Rectal smooth muscle tissue (tissue), 1 donor: ENCODE results near the gene ASTL.

ENCODE experiments used
- H3K27ac ChIP-seq: one replicate; pipeline ENCODE4 v1.7.0; 2013; ENCODE audit warnings: low read depth, low read length, inconsistent platforms
- H3K27me3 ChIP-seq: one replicate; pipeline ENCODE4 v1.7.0; 2013; ENCODE audit warnings: low read length; ENCODE audit not compliant: control insufficient read depth, insufficient read depth
- H3K36me3 ChIP-seq: one replicate; pipeline ENCODE4 v1.7.0; 2013; ENCODE audit warnings: low read length; ENCODE audit not compliant: control insufficient read depth, insufficient read depth
- H3K4me1 ChIP-seq: one replicate; pipeline ENCODE4 v1.7.0; 2013; ENCODE audit warnings: low read length; ENCODE audit not compliant: control insufficient read depth, insufficient read depth
- H3K4me3 ChIP-seq: one replicate; pipeline ENCODE4 v1.7.0; 2013; ENCODE audit warnings: low read length
- H3K9ac ChIP-seq: one replicate; pipeline ENCODE4 v1.7.0; 2013; ENCODE audit warnings: low read length

ASTL gene

DNA sequence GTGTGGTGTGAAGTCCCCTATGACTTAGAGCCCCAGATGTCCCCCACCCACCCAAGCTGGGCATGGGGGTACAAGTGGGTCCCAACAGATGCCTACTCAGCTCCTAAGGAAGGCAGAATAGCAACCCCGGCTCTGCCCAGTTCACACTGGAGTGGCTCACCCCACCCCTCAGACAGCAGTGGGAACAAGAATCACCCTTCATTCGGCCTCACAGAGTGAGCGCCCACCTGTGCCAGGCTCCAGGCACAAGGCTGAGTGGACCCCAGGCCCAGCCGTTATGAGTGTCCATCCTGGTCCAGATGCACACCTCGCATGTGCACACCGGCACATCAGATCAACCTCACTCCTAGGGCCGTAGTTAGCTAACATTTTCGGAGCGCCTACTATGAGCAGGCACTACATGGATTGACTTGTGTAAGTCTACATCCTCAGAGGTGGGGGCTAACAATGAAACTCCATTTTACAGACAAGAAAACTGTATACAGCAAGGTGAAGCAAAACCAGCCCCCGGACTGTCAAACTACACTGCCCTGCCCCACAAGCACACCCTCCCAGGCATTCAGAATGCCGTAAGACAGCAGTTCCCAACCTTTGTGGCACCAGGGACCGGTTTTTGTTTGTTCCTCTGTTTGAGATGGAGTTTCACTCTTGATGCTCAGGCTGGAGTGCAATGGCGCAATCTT is 2.8 kb upstream of the ASTL start:
- no peaks in the 10 kb centered on the region for H3K36me3 ChIP-seq
- no peak overlapping the region for H3K9ac ChIP-seq
- H3K4me3 ChIP-seq, result no peak overlapping the region
- no peak overlapping the region for H3K27ac ChIP-seq
- no peaks in the 10 kb centered on the region for H3K4me1 ChIP-seq
- H3K27me3 ChIP-seq, result no peaks in the 10 kb centered on the region

DNA sequence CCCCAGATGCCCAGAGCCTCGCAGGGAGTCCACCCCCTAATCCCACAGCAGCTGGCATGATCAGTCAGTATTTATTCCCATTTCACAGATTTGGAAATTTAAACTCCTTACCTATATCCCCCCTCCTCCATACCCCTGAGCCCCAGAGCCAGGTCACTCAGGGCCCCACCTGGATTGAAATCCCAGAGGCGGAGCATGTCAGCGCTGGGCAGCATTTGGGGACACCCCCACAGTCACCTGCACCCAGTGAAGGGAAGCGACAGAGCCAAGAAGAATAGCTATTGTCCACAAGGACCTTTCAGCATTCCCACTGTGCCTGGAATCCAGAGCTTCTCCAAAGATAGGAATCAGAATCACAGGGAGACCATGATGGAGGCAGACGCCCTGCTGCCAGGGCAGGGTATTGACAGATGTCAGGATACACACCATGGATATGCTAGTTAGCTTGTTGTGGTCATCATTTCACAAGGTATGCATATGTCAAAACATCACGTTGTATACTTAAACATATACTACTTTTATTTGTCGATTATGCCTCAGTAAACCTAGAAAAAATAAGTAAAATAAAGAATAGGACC is 968 bp upstream of the ASTL start:
- H3K27me3 ChIP-seq, result peaks cover 3% of the 10 kb centered on the region
- H3K4me1 ChIP-seq, result no peaks in the 10 kb centered on the region
- no peaks in the 10 kb centered on the region for H3K36me3 ChIP-seq
- no peak overlapping the region for H3K9ac ChIP-seq
- H3K27ac ChIP-seq, result no peak overlapping the region
- no peak overlapping the region for H3K4me3 ChIP-seq

DNA sequence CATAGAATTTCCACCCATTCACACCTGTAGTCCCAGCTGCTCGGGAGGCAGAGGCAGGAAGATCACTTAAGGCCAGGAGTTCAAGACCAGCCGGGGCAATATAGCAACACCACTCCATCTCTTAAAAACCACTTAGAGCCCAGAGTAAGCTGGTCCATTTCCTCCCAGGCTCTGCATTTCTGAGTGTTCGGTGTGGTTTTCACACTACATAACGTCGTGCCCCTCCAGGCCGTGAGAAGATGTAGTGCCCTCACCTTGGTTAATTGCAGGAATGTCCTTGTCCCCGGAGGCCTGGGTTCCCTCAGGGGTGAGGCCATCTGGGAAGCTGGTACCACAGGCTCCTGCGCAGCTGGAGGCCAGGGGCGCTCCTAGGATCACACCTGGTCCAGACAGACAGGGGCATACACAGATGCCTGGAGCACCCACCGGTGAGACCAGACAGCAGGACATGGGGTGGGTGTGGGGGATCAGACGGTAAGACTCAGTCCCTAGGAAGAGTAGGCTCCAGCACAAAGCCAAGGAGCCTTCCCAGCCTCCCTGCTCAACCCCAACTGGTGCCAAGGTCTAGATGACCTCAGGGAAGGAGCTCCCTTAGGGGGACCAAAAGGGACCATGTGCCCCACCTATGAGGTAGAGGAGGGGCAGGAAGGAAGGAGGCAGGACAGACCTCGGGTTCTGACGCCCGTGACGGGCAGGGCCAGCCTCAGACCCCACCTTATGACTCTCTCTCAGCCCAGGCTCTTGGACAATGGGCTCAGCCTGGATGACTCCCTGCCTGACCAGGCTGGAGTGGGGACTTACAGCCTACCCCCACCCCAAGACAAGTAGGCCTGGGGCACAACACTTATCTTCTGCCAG is 752 bp downstream of the ASTL start:
- Histone ChIP-seq H3K4me1 (no peaks in the 10 kb centered on the region), H3K27ac (no peak overlapping the region), H3K36me3 (no peaks in the 10 kb centered on the region)

DNA sequence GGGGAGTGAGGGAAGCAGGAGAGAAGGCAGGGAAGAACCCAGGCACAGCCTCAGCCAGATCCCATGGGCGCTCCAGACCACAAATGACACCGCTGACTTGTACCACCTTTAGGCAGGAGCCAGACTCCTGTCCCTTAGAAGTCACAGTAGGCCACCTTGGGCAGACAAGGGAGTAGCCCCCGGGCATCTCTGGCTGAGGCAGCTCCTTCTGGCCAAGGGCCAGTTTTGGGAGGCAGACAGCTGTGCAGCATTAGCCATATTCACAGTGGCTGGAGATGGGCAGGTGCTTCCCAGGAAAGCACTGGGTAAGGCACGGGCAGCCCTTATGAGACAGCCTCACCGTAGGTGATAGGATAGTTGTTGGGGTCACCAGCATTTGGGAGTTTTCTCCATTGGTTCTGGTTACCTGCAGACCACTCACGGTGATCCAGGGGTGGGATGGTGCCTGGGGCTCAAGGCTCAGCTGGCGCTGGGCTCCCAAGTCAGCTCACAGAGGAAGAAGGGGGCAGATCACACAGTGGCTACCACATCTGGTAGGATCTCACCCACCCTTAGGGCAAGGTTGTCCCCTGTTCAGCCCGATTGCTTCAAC is 2.1 kb downstream of the ASTL start:
- H3K36me3 ChIP-seq, result no peaks in the 10 kb centered on the region
- H3K27me3 ChIP-seq, result peaks cover 3% of the 10 kb centered on the region
- H3K4me1 ChIP-seq, result no peaks in the 10 kb centered on the region
- H3K27ac ChIP-seq, result no peak overlapping the region
- H3K9ac ChIP-seq, result no peak overlapping the region
- no peak overlapping the region for H3K4me3 ChIP-seq

More for the DNA sequence above, 752 bp downstream of the ASTL start:
- H3K27me3 ChIP-seq, result peaks cover 3% of the 10 kb centered on the region
- no peak overlapping the region for H3K9ac ChIP-seq
- H3K4me3 ChIP-seq, result no peak overlapping the region

DNA sequence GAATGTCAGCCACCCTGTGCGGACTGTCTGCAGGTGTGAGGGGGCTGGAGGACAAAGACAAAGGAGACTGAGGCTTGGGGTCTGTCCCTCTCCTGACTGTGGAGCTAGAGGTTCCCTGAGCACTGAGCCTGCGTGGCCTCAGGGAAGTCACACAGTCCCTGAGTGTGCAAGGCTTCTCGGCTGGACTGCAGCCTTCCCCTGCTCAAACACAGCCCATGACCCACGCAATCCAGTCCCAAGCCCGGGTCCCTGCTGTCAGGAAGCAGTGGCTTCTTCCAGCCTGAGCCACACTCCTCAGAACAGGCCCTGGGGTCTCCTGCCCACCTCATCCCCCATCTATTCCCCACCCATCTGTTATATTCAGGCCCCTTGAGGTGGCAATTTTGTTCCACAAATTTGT is 2.7 kb downstream of the ASTL start:
- Histone ChIP-seq H3K4me1 (no peaks in the 10 kb centered on the region), H3K27ac (no peak overlapping the region), H3K27me3 (peaks cover 3% of the 10 kb centered on the region), H3K36me3 (no peaks in the 10 kb centered on the region), H3K9ac (no peak overlapping the region), H3K4me3 (no peak overlapping the region)

DNA sequence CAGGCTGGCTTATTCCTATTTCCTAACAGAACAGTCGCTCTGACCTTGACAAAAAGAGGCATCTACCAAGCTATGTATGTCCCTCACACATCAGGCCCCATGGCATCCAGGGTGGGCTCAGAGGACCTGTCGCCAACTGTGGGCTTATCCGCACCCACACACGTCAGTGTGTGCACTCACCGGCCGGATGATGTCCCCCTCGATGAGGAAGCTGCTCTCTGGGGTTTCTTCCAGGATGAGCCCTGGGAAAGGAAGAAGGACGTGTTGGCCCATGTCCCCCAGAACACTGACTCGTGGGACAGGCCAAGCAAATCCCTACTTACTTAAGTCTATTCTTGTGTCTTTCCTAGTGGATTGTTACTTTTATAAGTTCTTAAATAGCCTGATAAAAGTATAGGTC is 3.1 kb downstream of the ASTL start:
- H3K4me1 ChIP-seq, result no peaks in the 10 kb centered on the region
- no peak overlapping the region for H3K4me3 ChIP-seq
- H3K9ac ChIP-seq, result no peak overlapping the region
- no peaks in the 10 kb centered on the region for H3K36me3 ChIP-seq
- H3K27ac ChIP-seq, result no peak overlapping the region
- H3K27me3 ChIP-seq, result peaks cover 3% of the 10 kb centered on the region

DNA sequence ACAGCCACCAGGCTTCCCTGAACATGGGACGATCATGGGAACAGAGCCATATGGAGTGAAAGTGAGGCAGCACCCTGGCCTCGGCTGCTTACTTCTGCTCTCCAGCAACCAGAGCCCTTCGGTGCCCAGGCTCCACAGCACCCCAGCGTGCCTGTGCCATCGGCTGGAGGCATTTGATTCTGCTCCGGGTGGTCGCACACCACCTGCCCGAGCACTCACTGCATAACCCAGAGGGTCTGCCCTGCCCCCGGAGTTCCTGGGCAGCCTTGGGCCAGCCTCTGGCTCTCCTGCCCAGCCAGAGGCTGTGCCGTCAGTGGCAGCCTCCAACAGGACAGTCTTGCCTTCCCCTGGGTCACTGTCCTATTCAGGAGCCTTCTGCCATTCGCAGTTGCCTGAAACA is 3.9 kb downstream of the ASTL start:
- Histone ChIP-seq H3K4me1 (no peaks in the 10 kb centered on the region), H3K27ac (no peak overlapping the region), H3K27me3 (peaks cover 3% of the 10 kb centered on the region), H3K4me3 (no peak overlapping the region), H3K36me3 (no peaks in the 10 kb centered on the region), H3K9ac (no peak overlapping the region)

DNA sequence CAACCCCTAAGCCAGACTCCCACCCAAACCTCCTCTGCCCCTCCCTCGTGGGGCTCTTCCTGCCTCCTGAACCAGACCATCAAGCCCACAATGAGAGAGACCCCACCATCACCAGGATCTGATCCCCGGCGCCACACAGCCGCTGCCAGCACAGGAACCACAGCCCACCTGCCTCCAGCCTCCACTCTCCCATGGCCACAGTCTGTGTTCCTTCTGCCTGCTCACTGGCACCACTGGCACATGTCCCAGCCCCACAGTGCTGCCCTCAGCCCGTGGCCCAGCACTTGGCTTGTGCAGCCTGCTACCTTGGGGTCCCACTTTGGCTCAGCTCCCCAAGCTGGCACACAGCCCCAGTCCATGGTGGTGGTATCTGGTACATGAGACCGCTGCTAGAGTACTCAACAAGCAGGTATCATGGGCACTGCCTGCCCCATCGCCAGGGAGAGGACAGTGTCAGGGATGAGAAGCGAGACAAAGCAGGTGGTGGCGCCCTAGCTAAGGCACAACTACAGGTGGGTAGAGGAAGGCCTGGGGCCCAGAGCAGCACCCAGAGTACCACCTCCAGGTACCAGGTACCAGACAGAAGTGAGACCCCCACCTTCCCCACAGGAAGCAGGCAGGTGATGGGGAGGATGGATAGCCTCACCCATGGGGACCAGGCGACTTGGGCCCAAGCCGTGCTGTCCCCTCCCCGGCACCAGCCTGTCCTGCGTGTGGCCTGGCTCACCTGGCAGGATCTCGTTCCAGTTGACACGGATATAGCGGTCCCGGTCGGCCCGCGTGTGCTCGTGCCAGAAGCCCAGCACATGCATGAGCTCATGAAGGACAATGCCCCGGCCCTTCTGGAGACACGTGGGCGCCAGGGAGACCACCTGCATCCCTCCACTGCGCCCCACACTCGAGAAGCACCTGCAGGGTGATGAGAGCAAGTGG is 6.2 kb downstream of the ASTL start:
- Histone ChIP-seq H3K9ac (no peak overlapping the region), H3K4me1 (no peaks in the 10 kb centered on the region), H3K36me3 (no peaks in the 10 kb centered on the region), H3K27me3 (peaks cover 3% of the 10 kb centered on the region), H3K27ac (no peak overlapping the region), H3K4me3 (no peak overlapping the region)

DNA sequence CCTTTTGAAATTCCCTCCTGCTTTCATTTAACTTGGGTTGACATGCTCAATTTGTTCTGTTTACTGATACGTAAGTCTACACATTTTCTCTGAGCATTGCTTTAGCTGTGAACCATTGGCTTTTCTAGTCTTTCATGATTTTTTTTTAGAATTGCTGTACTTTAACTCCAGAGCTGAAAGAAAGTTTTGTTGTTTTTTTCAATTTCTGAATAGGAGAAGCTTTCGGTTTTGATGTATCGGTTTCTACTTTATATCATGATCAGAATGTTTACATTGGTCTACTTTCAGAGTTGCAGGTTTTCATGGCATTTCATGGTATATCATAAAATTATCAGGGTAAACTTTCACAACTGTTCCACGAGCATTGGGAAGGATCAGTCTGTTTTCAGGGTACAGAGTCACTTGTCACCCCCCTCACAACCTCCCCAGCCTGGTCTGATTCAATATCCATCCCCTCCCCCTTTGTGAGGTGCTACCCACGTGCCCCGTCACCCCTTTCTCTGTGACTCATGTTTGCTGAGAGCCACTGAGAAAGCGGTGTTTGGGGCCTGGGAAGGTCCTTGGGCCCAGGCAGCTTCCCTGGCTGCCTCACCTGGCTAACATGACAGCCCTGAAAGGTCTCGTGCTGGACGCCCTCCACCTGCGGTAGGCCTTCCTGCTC is 7.0 kb downstream of the ASTL start:
- Histone ChIP-seq H3K4me3 (no peak overlapping the region), H3K36me3 (no peaks in the 10 kb centered on the region), H3K27me3 (peaks cover 3% of the 10 kb centered on the region), H3K9ac (no peak overlapping the region), H3K27ac (no peak overlapping the region), H3K4me1 (no peaks in the 10 kb centered on the region)

DNA sequence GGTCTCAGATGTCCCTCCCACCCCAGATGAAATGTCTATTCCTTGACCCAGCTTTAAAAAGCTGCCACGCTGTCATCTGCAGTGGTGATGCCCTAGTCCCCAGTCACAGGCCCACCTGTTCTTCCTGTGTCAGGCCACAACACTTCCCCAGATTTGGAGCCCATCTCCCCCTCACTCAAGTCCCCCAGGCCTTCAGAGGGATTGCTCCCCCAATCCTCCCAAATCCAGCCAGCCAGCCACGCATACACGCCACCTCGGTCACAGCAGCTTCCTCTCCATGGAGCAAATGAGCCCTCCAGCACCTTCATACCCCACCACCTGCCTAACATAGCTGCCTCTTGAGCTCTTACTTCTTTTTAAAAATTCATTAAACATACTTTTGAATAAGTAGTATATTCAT is 7.8 kb downstream of the ASTL start:
- H3K27ac ChIP-seq, result no peak overlapping the region
- no peak overlapping the region for H3K4me3 ChIP-seq
- no peaks in the 10 kb centered on the region for H3K4me1 ChIP-seq
- H3K36me3 ChIP-seq, result no peaks in the 10 kb centered on the region
- H3K27me3 ChIP-seq, result peaks cover 3% of the 10 kb centered on the region
- H3K9ac ChIP-seq, result no peak overlapping the region

DNA sequence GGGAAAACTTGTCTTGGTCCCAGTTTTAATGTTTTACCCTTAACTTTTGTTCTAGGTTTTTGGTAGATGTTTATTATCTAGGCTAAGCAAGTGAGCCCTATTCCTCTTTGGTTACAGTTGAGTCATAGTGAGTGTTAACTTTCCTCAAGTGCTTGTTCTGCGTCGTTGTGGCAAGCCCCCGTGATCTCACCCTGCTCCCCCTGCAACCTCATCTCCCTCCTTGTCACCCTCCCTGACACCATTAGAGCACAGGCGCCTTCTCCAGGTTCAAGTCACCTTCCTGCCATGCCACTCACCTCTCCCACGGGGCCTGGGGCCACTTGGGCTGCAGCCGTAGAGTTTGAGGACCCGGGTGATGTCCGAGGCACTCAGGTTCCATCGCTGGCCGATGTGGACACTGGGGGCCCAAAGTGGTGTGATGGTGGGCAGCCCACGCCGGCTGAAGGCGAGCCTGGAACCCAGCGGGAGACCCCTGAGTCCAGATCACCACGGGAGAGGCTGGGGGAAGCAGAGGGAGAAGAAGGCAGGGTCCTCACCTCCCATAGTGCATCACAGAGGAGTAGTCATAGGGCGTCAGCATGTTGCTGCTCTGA is 8.7 kb downstream of the ASTL start:
- Histone ChIP-seq H3K27me3 (no peaks in the 10 kb centered on the region), H3K9ac (no peak overlapping the region), H3K4me3 (no peak overlapping the region), H3K36me3 (no peaks in the 10 kb centered on the region), H3K27ac (no peak overlapping the region), H3K4me1 (no peaks in the 10 kb centered on the region)
